Superior temporal gyrus (tissue), 1 donor: ENCODE results near the gene APBA3.

Experiments used
- DNase-seq: peaks from one replicate; pipeline ENCODE4 v3.0.0-alpha.2; 2016; ENCODE audit errors: extremely low spot score

The APBA3 gene

GRCh38 chr19:3720349-3720917 lies 41.1 kb downstream of the APBA3 start:
- DNase-seq, result no peak

GRCh38 chr19:3719868-3720267 lies 41.6 kb downstream of the APBA3 start:
- no peak for DNase-seq

- no peak for DNase-seq
Measured at GRCh38 chr19:3716147-3716668, 45.3 kb downstream of the APBA3 start.

GRCh38 chr19:3712663-3713611 lies 48.6 kb downstream of the APBA3 start:
- no peak for DNase-seq

- DNase-seq, result no peak
Measured at GRCh38 chr19:3710265-3710812, 51.2 kb downstream of the APBA3 start.

GRCh38 chr19:3708207-3708931 lies 53.1 kb downstream of the APBA3 start, which contains the start of gene TJP3:
TJP3 (plus strand) TSS chr19:3708384; CDS start chr19:3728433, 20,049 bp downstream.
- no peak for DNase-seq

GRCh38 chr19:3707868-3708206 lies 53.7 kb downstream of the APBA3 start:
- no peak for DNase-seq

GRCh38 chr19:3701200-3701599 lies 60.3 kb downstream of the APBA3 start:
- DNase-seq, result no peak
